GM13976 (cell line): ENCODE data around the gene ADAMTS13.
A peak's percentile ranks its signal among the peaks of the same experiment; 100 is the strongest.

Experiments
- DNase-seq: peaks from one replicate; pipeline ENCODE4 v3.0.0; 2012; ENCODE audit warnings: low spot score
- in situ Hi-C: fragments of 300-500 bp; cut with MboI; formaldehyde crosslinking; loops from one replicate; pipeline ENCODE4 v1.12.0; 2022; ENCODE audit warnings: low sequenced_read_pairs, mixed read lengths, inconsistent platforms; ENCODE audit not compliant: unreplicated experiment
- TF ChIP-seq, protein P1 (sequence below): IDR thresholded peaks from 2 replicates; pipeline ENCODE4 v1.5.1; 2012; ENCODE audit warnings: borderline replicate concordance, mild to moderate bottlenecking; ENCODE audit not compliant: insufficient read depth; ENCODE audit errors: extremely low read depth, missing control alignments, control extremely low read depth

The ADAMTS13 gene

DNA sequence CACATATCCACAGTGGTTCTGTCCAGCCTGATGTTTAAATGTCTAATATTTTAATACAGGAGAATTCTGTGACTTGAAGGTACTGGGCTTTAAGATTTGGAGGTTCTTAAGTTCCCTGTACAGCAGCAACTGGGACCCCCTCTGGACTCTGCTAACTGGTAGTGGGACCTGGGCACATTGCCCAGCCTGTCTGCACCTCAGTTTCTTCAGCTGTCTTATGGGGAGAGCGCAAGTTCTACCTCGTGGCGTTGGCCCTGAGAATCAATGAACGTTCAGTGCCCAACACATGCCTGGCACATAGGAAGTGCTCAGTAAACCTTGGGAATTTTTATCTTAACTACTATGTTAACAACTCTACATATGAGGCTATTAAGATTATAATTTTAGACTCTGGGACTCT, 55.3 kb downstream of the ADAMTS13 start:
- TF ChIP-seq, protein P1, sequence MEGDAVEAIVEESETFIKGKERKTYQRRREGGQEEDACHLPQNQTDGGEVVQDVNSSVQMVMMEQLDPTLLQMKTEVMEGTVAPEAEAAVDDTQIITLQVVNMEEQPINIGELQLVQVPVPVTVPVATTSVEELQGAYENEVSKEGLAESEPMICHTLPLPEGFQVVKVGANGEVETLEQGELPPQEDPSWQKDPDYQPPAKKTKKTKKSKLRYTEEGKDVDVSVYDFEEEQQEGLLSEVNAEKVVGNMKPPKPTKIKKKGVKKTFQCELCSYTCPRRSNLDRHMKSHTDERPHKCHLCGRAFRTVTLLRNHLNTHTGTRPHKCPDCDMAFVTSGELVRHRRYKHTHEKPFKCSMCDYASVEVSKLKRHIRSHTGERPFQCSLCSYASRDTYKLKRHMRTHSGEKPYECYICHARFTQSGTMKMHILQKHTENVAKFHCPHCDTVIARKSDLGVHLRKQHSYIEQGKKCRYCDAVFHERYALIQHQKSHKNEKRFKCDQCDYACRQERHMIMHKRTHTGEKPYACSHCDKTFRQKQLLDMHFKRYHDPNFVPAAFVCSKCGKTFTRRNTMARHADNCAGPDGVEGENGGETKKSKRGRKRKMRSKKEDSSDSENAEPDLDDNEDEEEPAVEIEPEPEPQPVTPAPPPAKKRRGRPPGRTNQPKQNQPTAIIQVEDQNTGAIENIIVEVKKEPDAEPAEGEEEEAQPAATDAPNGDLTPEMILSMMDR = no peak
- in situ Hi-C loops = loop anchor here (25.0 kb wide), 1 partner anchor 290 kb away; no protein-coding TSS in a partner anchor

DNA sequence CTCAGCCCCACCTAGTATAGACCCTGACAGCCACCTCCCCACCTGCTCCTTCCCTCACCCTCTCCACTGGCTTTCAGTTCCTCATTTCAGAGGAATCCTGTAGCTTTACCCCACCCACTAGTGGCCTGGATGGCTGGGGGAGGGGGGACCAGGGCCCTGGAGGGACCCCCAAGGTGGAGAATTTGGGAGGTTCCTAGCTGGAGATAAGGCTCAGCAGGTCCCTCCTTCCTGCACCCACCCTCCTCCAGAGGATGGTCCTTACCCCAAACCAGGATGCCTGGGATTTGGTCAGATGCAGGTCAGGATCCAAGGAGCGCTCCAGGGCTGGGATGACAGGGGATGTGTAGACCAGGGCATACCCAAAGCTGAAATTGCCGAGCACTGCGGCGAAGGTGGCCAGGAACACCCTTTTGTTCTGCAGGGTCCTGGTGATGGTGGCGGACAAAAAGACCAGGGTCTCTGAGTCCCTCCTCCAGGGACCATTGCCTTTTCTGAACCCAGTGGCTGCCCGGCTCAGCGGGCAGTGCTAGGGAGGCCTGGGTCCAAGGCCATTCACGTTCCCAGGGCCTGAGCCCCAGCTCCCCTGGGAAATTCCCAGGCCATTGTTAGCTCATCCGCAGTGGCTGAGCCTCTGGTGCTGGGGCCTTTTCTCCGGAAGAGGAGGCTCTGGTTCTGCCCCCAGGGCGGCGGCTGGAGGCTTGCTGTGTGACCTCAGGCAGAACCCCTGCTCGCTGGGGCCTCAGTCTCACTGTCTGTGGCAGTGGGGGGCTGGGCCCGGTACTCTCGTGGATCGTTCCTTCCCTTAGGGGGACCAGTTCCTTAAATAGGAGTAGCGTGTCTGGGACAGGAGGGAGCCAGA, 56.1 kb downstream of the ADAMTS13 start:
- peak; percentile 79 for DNase-seq
- in situ Hi-C loops = loop anchor here (25.0 kb wide), 1 partner anchor 291 kb away; no protein-coding TSS in a partner anchor
- TF ChIP-seq, protein P1 = no peak

More for the DNA sequence above, 55.3 kb downstream of the ADAMTS13 start:
- no peak for DNase-seq

DNA sequence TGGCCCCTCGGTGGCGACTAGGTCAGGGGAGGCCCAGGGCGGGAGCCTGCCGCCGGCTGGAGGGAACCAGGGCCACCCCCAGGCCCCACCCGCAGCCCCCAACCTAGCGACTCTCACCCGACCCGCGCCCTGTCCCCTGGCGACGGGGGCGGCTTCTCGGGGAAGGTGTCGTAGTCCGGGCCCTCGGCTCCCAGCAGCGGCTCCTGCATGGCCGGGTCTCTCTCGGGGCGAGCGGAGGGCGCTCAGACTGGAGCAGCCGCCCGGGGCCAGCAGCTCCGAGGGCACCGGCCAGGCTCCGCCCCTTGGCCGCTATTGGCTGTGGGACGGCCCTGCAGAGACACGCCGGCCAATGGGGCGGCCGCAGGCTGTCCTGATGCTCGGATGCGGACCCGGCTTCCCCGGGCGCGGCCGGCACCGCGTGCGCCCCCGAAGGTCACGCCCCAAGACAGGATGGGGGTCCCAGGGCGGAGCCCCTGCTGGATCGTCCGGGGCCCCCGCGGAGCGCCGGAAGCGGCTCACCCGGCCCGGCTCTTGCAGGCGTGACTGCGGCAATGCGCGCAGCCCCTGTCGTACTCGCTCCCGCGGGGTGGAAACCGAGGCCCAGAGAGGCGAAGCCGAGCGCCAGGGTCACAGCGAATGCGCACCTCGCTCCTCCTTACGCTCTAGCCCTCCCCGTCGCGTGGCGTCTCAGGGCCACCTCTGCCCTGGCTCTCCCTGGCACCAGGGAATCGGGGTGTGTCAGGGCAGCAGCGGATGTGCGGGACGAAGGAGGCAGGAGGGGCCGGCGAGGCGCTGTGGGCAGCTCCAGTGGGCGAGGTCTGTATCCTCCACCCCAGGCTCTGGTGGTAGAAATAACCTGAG, 56.9 kb downstream of the ADAMTS13 start, which contains the start of gene SLC2A6:
Gene SLC2A6 (minus strand): TSS at position 249 of the 861 bp plus-strand sequence. CDS start 40 bp downstream, at position 209.
- in situ Hi-C loops = loop anchor here (25.0 kb wide), 1 partner anchor 292 kb away; no protein-coding TSS in a partner anchor
- TF ChIP-seq, protein P1 = no peak
- DNase-seq = peak; percentile 98

DNA sequence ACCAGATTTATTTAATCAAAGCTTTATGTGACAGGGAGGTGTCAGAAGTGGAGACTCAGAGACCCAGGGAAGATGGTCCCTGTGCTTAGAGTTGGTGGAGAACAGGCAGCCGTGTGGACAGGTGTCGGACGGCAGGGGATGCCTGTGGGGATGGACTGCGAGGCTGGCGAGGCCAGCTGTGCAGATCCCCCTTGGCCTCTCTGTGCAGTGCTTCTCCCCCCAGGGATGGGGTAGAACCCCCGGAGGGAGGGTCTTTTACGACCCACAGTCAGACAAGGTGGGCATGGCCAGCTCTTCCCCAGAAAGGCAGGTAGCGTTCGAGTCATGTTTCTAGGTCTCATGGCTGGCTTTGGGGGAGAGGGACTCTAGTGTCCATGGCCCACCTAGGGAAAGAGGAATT, 61.4 kb downstream of the ADAMTS13 start:
- no peak for DNase-seq
- in situ Hi-C loops = loop anchor here (25.0 kb wide), 1 partner anchor 296 kb away; no protein-coding TSS in a partner anchor
- TF ChIP-seq, protein P1 = no peak

DNA sequence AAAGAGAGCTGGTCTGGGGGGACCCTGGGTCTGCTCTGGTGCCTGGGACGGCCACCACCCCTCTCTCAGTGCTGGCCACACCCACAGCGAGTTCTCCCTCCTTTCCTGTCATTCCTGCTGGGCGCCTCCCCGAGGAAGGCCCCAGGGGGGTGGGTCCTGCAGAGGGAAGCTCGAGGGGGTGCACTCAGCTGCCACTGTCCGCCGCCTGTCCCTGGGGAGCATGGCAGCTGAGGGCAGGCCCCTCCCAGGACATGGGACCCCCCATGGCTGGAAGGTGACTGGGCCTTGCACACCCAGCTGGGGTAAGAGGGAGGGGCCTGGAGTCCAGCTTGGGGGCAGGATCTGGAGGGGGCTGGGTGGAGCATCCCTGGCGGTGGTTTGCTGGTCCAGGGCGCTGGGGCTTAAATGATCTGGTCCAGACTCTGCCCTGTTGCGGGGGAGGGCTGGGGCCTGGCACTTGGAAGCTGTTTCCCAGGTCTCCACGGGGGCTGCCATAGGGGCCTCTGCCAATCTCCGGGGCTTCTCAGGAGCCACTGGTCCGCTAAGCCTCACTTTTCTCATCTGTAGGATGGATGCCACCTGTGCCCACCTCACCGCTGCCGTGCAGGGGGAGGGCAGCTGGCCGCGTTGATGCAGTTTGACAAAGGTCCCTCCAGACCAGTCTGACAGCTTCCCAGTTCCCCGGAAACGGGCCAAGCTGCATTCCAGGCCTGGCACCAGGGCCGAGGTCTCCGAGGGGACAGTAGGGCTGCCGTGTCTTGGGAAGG, 62.7 kb downstream of the ADAMTS13 start:
- TF ChIP-seq, protein P1 = no peak
- in situ Hi-C loops = loop anchor here (25.0 kb wide), 1 partner anchor 298 kb away; no protein-coding TSS in a partner anchor
- DNase-seq = no peak
